ENCODE results near the gene NOTCH1.
"Not testable (repeated sequence)": the region's sequence is repeated elsewhere in the genome, so short reads cannot be mapped to it uniquely, and the experiment has no call there.

NOTCH1 gene

GRCh38 chr9:136578915-136579649 lies 33.2 kb upstream of the NOTCH1 start:
- in situ Hi-C loops (cut with MboI; ENCODE audit: low pct_unique_long_range_greater_than_20kb, low sequenced_read_pairs, unreplicated experiment) = no loop called here
- DNase-seq (ENCODE audit: low spot score) = no peak
- TF ChIP-seq, protein P1, sequence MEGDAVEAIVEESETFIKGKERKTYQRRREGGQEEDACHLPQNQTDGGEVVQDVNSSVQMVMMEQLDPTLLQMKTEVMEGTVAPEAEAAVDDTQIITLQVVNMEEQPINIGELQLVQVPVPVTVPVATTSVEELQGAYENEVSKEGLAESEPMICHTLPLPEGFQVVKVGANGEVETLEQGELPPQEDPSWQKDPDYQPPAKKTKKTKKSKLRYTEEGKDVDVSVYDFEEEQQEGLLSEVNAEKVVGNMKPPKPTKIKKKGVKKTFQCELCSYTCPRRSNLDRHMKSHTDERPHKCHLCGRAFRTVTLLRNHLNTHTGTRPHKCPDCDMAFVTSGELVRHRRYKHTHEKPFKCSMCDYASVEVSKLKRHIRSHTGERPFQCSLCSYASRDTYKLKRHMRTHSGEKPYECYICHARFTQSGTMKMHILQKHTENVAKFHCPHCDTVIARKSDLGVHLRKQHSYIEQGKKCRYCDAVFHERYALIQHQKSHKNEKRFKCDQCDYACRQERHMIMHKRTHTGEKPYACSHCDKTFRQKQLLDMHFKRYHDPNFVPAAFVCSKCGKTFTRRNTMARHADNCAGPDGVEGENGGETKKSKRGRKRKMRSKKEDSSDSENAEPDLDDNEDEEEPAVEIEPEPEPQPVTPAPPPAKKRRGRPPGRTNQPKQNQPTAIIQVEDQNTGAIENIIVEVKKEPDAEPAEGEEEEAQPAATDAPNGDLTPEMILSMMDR (IDR thresholded peaks at IDR 0.05; ENCODE audit: extremely low read depth, insufficient read depth, missing control alignments) = peak; percentile 14

DNA sequence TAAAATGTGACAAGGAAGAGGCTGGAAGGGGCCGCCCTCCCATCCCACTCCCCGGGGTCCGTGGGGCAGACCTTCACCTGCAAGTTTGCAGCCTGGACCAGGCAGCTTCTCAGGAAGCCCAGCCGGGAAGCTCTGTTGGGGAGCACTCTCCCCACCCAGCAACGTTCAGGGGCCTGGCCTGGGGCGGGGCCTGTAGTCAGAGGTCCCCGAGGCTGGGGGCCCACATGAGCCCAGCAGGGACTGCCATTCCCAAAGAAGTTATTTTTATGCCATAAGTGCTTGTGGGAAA lies 32.7 kb upstream of the NOTCH1 start:
- DNase-seq (ENCODE audit: low spot score) = no peak
- in situ Hi-C loops (cut with MboI; ENCODE audit: low pct_unique_long_range_greater_than_20kb, low sequenced_read_pairs, unreplicated experiment) = no loop called here
- TF ChIP-seq, protein P1 (IDR thresholded peaks at IDR 0.05; ENCODE audit: extremely low read depth, insufficient read depth, missing control alignments) = no peak

- DNase-seq (ENCODE audit: low spot score) = no peak
- TF ChIP-seq, protein P1 (IDR thresholded peaks at IDR 0.05; ENCODE audit: extremely low read depth, insufficient read depth, missing control alignments) = no peak
These were observed 32.2 kb upstream of the NOTCH1 start for GRCh38 chr9:136577941-136578625.

GRCh38 chr9:136576269-136576626 lies 30.4 kb upstream of the NOTCH1 start:
- in situ Hi-C loops (cut with MboI; ENCODE audit: low pct_unique_long_range_greater_than_20kb, low sequenced_read_pairs, unreplicated experiment) = no loop called here
- no peak for DNase-seq (ENCODE audit: low spot score)
- TF ChIP-seq, protein P1 (IDR thresholded peaks at IDR 0.05; ENCODE audit: extremely low read depth, insufficient read depth, missing control alignments) = no peak

More at GRCh38 chr9:136577941-136578625, 32.2 kb upstream of the NOTCH1 start:
- in situ Hi-C loops (cut with MboI; ENCODE audit: low pct_unique_long_range_greater_than_20kb, low sequenced_read_pairs, unreplicated experiment) = no loop called here

- TF ChIP-seq, protein P1 (IDR thresholded peaks at IDR 0.05; ENCODE audit: extremely low read depth, insufficient read depth, missing control alignments) = no peak
- in situ Hi-C loops (cut with MboI; ENCODE audit: low pct_unique_long_range_greater_than_20kb, low sequenced_read_pairs, unreplicated experiment) = no loop called here
- DNase-seq (ENCODE audit: low spot score) = no peak
These were observed 29.9 kb upstream of the NOTCH1 start for GRCh38 chr9:136575626-136576268.

- in situ Hi-C loops (cut with MboI; ENCODE audit: low pct_unique_long_range_greater_than_20kb, low sequenced_read_pairs, unreplicated experiment); DNase-seq (ENCODE audit: low spot score): not testable (repeated sequence)
These were observed 28.8 kb upstream of the NOTCH1 start for GRCh38 chr9:136574606-136575005.

All from GM13977 (cell line).